ENCODE data around the gene TNNI2.

TNNI2 gene

GRCh38 chr11:1821562-1821961 is 17.2 kb upstream of the TNNI2 start:
- no peak for DNase-seq (ENCODE audit: low read depth)

- no peak for DNase-seq (ENCODE audit: low read depth)
These were observed 16.0 kb upstream of the TNNI2 start for GRCh38 chr11:1822648-1823375.

GRCh38 chr11:1823376-1824220 is 15.2 kb upstream of the TNNI2 start:
- DNase-seq (ENCODE audit: low read depth): no peak

DNA sequence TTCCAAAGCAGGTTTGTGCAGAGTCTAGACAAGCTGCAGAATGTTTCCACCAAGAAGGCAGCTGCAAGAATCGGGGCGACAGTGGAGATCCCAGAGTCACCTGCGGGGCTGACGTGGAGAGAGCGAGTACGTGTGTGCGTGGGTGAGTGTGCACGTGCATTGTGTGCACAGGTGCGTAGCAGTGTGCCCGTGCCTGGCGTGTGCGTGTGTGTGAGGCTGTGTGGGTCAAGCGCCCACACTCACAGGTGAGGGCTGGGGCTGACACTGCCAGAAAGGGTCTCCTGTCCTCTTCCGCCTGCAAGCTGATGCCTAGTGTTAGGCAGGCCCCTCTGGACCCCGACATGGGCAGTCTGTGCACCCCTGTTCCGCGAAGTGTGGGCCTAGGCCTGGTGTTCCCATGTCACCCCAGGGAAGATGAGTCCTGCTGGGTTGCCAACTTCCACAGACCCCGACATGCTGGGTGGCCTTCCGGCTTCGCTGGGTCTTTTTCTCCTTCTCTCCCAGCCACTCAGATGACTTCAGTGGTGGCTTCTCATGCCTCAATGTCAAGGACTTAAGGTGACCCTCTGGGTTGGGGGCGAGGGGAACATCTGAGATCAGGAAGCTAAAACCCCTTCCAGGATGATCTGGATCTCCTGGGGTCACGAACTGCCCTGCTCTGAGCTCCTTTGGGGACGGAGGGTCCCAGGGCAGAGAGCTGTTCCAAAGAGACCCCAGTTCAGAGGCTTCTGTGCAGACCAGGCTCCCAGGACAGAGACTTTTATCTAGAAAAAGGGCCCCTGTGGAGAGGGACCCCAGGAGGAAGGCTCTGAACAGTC is 14.4 kb upstream of the TNNI2 start:
- no peak for DNase-seq (ENCODE audit: low read depth)

- DNase-seq (ENCODE audit: low read depth): no peak
These were observed 13.6 kb upstream of the TNNI2 start for GRCh38 chr11:1825039-1825740.

DNA sequence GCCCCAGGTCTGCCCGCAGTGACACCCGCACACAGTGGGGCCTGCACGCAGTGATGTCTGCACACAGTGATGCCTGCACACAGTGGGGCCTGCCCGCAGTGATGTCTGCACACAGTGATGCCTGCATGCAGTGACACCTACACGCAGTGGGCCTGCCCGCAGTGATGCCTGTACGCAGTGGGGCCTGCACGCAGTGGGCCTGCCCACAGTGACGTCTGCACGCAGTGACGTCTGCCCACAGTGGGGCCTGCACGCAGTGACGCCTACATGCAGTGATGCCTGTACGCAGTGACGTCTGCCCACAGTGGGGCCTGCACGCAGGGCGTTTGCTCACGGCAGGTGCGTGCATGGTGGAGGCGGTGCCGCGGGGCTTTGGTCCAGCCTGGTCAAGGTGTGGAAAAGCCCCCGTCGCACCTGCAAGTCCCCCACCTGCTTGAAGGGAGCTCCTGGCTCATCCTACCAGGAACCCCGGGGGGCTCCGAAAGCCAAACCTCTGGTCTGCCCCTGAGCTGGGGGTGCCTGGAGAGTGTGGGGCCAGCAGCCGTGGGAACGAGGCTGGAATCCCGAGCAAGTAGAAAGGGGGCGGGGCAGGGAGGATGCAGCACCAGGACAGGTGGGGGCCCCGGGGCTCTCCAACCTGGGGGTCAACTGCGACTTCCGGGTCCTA is 12.9 kb upstream of the TNNI2 start:
- DNase-seq (ENCODE audit: low read depth): no peak

- no peak for DNase-seq (ENCODE audit: low read depth)
These were observed 12.2 kb upstream of the TNNI2 start for GRCh38 chr11:1826552-1827094.

DNA sequence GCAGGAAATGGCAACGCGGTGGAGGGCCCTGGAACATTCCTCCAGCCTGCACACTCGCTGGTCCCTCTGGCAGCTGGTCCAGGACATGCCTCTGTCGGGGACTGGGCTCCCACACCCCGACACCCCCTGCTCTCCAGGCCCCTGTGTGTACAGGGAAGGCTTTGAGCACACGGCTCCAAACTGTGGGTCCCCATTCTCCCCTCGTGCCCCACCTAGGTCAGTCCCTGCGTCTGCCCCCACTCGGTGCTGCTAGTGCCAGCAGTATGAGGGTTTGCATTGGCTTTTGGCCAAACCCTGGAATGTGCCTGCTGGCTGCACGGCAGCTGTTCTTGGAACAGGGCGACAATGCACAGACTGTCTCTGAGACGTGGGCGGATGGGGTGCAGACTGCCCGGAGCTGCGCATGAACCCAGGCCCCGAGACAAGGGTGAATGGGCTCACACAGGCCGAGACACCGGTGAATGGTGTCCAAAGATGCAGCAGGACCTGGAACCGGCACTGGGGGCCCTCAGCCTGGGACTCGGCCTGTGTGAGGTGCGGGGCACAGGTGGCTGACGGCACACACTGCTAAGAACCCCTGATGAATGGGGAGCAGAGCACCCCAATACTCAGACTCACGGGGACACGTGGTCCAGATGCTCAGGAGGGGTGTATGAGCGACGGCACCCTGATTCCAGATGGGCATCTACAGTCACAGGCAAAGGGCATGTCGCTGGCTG is 11.5 kb upstream of the TNNI2 start:
- DNase-seq (ENCODE audit: low read depth): no peak

- DNase-seq (ENCODE audit: low read depth): no peak
These were observed 10.8 kb upstream of the TNNI2 start for GRCh38 chr11:1827931-1828330.

- DNase-seq (ENCODE audit: low read depth): no peak
These were observed 10.2 kb upstream of the TNNI2 start for GRCh38 chr11:1828542-1828941.

DNA sequence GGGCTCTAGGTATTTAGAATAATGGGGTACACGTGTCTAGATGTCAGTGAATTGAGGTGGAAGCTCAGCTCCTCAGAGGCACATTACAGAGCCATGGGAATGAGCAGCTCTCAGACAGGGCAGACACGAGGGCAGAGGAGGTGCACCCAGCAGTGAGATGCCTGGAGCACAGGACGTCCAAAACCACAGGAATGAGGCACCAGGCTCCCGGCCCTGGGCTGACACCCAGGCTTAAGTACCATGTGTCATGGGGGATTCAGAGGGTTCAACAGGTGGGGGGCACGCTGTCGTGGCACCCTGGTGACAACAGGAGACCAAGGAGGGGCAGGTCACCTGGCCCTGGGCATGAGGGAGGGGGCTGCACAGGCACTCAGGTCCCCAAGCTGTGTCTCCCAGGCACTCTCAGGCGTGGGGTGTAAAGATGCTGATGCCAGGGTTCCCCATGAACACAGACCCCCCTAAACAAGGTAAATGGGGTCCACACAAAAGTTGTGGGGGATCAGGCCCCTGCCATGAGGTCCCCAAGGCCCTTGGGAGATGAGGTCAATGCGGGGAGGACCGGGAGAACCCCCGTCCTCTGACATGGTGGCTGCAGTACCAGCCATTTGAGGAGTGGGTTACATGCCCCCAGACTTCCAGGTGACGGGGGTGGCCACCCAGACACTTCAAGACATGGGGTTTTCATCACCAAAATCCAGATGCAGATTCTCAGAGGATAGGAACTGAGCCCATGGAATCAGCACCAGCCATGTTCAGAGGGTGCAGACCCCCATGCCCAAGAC is 9.6 kb upstream of the TNNI2 start:
- DNase-seq (ENCODE audit: low read depth): no peak

- no peak for DNase-seq (ENCODE audit: low read depth)
These were observed 8.8 kb upstream of the TNNI2 start for GRCh38 chr11:1830004-1830321.

- no peak for DNase-seq (ENCODE audit: low read depth)
These were observed 8.2 kb upstream of the TNNI2 start for GRCh38 chr11:1830322-1831223.

DNA sequence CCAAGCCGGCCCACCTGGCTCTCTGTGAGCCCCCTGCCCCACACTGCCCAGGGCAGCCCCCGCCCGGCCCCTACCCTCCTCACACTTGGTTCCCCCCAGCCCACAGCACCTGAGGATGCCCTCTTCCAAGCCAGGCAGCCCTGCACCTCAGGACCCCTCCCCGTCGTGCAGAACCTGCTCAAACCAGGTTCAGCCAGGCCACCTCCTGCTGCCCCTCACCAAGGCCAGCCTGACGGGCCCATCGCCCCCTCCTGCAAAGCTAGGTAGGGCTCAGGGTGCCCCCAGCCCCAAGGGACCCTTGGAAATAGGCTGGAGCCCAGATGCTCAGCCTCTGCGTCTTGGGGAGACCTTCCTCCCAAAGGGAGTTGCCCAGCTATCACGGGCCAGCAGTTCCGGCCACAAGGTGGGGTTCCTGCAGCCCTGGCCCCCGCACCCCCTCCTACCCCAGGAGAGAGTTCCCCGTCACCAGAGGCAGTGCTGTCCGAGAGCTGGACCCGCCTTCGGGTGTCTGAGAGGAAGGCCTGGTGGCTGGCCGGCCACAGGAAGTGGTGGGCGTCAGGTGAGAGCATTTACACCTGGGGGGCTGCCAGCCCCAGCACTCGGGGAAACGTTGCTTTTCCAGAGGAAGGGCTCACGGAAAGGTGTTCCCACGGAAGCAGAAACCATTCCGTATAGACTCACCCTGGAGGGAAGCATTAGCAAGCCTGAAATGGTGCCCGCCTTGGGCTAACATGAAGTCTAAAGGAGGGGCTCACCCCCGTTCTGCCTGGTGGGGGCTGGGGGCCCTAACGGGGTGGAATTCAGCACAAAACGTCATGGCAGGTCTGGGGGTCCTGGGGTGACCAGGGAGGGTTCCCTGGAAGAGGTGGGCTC is 7.2 kb upstream of the TNNI2 start:
- DNase-seq (ENCODE audit: low read depth): no peak

DNA sequence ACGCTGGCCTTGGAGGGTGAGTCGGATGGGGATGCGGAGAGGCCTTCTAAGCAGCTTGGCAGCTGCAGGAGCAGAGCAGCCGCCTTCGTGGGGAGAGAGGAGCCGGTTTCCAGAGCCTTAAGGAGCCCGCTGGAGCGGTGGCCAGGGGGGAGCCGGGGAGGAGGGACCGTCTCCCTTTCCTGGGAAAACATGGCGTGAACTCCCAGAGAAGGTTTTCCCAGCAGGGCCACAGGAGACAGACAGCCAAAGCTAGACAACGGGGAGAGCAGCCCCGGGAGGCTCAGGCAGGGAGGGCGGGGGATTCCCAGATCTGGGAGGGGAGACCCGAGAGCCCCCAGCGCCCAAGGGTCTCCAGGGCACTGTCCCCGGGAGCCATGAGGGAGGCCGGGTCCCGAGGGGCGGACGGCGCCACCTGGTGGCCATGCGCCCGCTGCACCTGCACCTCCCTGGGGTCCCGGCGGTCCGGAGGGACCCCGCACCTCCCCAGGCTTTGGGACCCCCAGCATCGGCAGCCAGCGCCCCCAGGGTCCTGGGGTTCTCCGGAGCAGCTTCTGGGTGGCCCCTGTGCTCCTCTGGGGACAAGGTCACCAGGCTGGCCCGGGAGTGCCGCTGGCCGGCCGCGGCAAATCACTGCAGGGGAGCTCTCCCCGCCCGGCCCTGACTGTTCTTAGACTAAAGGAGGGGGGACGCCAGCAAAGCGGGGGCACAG is 6.4 kb upstream of the TNNI2 start:
- peak; percentile 56 for DNase-seq (ENCODE audit: low read depth)

DNA sequence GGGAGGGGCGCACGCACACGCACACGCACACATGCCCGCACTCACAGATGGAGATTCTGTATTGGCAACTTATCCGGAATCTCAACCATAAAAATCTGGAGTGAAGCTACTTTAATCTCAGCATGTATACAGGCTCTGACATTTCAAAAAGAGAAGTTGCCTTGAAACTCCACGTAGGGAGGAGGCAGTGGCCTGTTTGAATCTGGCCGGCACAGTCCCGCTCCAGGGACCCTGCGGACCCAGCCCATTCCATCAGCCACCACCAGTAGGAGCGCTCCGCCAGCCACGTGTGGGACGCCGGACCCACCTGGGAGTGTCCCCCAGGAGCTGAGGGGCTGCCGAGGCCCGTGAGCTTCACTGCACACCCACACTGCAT is 5.9 kb upstream of the TNNI2 start:
- no peak for DNase-seq (ENCODE audit: low read depth)

DNA sequence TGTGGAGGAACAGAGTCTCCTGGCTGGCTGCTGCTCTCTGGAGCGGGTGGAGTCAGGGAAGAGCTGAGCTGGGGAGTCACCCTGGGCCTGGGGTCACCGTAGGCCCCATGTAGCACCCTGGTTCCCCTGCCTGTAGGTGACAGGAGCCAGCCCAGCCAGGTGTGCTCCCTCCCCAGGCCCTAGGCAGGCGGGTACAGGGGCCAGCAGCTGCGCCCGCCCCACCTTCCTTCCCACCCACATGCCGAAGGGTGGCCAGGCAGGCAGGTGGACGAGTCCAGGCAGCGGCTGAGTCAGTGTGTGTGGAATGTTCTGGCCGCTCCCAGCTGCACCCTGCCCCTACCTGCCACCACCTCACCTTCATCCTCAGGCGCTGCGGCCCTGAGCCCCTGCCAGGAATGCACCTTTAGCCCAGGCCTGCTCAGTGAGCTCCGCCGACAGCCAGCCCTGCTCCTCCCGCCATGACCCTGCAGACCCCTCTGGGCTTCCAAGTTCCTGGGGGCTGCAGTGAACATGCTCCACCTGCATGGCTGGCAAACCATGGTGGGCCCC is 4.6 kb upstream of the TNNI2 start:
- no peak for DNase-seq (ENCODE audit: low read depth)

Measured in activated gamma-delta T cell treated with anti-CD3 and anti-CD28 coated beads, Interleukin-2, amount 50 U/mL, for 16 hours (primary cell).